Stimulated activated CD4-positive, alpha-beta T cell treated with anti-CD3 and anti-CD28 coated beads, Interleukin-12 subunit alpha, Interleukin-12 subunit beta, amount 100 ng/mL, for 48 hours (primary cell): ENCODE data around the gene LRR1.
"Not testable (repeated sequence)": the region's sequence is repeated elsewhere in the genome, so short reads cannot be mapped to it uniquely, and the experiment has no call there.

Experiments used
- DNase-seq, 3 donors: peaks; one replicate each; pipeline ENCODE4 v3.0.0-alpha.2; 2020; ENCODE audit warnings: low read depth in 2 of 3, low spot score in 1 of 3

LRR1 gene

DNA sequence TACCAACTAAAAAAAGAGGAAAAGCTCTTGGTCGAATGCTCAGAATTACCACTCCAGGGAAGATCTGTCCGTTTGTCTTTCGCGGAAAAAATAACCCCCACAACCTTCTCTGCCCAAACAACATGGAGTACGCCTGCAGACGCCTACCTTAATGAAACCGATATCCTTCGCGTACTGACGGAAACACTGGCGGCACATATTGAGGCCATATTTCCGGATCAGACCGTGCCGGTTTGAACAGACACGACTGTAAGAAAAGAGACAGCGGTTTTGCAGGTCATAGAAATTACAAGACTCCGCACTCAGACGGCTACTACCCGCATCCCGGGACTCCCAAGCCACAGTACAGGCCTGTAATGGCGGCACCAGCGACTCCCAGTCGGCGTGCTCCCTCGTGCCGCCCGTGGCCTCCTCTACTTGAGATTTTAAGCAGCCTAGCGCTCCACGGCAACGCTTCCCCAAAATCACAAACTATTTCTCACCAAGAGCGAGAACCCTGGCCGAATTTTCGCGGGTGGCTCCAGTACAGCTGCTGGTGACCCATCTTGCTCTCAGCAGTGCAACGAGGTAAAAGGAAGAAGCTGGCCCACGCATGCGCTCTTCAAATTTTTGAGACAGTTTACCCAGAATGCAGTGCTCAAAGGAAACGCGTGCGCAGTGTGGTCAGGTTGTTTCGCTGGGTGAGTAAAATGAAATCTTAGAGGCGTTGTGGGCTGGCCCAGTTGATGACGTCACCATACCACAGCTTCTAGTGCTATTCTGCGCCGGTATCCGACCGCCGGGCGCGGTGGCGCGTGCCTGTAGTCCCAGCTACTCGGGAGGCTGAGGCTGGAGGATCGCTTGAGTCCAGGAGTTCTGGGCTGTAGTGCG is 12.7 kb upstream of the LRR1 start, which contains the start of gene RPS29:
TSS of gene RPS29 (minus strand) at position 578 of the 870 bp plus-strand sequence. CDS start at position 544, 34 bp downstream.
- DNase-seq = peak; percentile 95 to 99 (median 98)

DNA sequence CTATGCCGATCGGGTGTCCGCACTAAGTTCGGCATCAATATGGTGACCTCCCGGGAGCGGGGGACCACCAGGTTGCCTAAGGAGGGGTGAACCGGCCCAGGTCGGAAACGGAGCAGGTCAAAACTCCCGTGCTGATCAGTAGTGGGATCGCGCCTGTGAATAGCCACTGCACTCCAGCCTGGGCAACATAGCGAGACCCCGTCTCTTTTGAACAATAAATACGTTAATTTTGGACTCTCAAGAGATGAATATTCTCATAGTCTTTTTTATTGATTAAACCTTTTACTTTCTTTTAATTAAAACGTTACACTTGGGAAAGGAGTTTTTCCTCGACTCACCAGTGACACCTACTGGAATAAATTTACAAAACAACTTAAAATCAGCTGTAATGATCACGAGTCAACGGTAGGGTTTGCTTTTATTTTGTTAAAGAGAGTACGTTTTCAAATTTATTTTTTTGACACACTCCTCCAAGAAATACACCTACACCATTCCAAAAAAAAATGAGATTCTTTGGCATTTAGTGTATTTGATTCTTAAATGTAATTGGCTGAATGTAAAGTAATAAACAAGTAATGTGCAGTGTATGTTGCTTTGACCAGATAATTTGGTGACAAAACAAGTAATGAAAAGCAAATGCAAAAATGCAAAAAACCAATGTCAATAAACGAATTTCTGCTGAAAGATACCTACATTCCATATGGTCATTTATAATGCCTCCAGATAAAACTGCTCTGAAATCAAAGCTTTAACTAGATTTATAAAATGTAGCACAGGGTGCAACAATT is 11.9 kb upstream of the LRR1 start:
- DNase-seq = peak in 2 of 3 donors; percentile 43 to 44

DNA sequence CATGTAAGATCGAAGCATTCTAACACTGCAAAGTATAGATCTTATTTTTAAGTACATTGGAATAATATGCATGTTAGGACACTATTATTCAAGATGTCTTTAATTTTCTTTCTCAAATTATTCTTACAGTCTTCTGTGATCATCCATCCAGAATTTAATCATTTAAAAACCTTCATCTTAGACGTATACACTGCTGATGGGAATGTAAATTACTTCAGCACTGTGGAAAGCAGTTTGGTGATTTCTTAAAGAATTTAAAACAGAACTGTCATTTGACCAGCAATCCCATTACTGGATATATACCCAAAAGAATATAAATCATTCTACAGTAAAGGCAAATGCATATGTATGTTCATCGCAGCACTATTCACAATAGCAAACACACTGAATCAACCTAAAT is 9.4 kb upstream of the LRR1 start:
- DNase-seq = no peak

DNA sequence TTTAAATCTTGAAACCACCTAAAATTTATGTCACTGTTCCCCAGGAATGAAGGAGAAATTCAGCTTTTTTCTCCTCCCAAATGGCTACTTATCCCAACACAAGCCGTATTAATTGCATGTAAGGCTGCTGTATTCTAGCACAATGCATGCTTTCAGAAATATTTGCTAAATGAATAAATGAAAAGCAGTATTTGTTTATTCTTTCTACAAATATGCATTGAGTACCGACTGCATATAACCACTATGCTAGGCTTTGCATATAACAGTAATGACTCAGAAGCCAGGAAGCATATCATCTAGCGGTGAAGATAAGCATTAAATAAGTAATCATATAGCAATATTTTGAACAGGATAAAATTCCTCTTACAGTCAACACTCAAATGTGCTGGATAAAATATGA is 5.7 kb upstream of the LRR1 start:
- no peak for DNase-seq

DNA sequence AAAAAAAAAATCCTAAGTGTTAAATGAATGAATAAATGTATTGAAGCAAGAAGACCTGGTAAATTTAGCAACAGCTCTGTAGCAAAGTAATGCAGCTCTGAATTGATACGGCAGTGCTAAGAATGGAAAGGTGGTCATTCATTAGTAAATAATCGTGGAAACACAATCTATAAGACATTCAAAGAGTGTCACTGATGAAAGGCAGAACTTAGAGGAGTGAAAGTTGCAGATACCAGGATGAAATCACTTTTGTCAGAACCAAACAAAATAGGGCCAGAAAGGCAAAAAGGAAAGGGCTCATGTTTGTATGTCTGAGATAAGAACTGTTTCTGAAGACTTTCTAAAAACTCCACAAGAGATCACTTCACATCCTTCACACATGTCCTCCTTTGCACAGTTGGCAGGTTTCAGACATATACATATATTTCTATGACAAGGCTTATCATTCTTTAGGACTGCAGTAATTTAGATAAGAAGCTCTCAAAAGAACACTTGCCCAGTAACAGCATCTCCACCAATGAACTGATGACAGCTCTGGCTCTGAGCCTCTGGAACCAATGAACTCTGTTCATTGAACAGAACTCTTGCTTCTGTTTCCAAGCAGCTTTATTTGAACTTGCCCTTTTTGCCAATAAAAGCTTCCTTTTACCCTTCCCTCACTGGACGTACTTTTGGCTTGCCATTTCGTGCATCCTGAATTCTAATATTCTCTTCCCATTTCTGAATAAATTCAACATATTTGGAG is 4.2 kb upstream of the LRR1 start:
- DNase-seq = no peak

- DNase-seq = no peak
Observed at GRCh38 chr14:49598189-49598484, 603 bp upstream of the LRR1 start.

- DNase-seq = no peak
Observed at GRCh38 chr14:49607583-49607982, 8.8 kb downstream of the LRR1 start.

GRCh38 chr14:49612251-49612650 is 13.5 kb downstream of the LRR1 start:
- no peak for DNase-seq

- no peak for DNase-seq
Observed at GRCh38 chr14:49612671-49613070, 13.9 kb downstream of the LRR1 start.

GRCh38 chr14:49614196-49614595 is 15.5 kb downstream of the LRR1 start:
- DNase-seq = no peak

DNA sequence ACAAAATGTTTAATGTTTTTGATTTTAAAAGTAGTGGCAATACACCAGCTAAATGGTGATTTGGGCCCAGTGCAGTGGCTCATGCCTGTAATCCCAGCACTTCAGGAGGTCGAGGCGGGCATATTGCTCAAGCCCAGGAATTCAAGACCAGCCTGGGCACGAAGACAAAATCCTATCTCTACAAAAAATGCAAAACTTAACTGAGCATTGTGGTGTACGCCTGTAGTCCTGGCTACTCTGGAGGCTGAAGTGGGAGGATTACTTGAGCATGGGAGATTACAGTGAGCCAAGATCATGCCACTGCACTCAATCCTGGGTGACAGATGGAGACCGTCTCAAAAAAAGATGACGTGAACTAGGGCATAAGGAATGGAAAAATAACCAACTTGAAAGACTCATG is 17.0 kb downstream of the LRR1 start:
- DNase-seq = no peak

GRCh38 chr14:49617852-49618519 is 19.2 kb downstream of the LRR1 start:
- DNase-seq = no peak

DNA sequence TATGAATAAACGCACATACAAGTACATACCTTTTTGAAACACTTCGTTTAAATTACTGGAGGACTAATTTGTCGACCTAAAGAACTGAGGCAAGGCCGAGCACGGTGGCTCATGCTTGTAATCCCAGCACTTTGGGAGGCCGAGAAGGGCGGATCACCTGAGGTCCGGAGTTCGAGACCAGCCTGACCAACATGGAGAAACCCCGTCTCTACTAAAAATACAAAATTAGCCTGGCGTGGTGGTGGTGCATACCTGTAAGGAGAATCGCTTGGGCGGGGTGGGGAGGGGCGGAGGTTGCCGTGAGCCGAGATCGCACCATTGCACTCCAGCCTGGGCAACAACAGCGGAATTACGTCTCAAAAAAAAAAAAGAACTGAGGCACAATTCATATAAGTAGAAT is 20.5 kb downstream of the LRR1 start:
- DNase-seq = not testable (repeated sequence)

- no peak for DNase-seq
Observed at GRCh38 chr14:49619730-49620129, 21.0 kb downstream of the LRR1 start.

GRCh38 chr14:49620182-49621113 is 21.7 kb downstream of the LRR1 start, which contains the start of the genes MGAT2 and RPL36AL:
Gene MGAT2 (plus strand): TSS chr14:49620799. CDS start chr14:49621269, 470 bp downstream.
Gene RPL36AL (minus strand): TSS chr14:49620626. CDS start chr14:49619104, 1,522 bp downstream.
- peak; percentile 92 to 93 (median 93) for DNase-seq

GRCh38 chr14:49621114-49621881 is 22.6 kb downstream of the LRR1 start:
- peak in 2 of 3 donors; percentile 37 to 55 for DNase-seq

DNA sequence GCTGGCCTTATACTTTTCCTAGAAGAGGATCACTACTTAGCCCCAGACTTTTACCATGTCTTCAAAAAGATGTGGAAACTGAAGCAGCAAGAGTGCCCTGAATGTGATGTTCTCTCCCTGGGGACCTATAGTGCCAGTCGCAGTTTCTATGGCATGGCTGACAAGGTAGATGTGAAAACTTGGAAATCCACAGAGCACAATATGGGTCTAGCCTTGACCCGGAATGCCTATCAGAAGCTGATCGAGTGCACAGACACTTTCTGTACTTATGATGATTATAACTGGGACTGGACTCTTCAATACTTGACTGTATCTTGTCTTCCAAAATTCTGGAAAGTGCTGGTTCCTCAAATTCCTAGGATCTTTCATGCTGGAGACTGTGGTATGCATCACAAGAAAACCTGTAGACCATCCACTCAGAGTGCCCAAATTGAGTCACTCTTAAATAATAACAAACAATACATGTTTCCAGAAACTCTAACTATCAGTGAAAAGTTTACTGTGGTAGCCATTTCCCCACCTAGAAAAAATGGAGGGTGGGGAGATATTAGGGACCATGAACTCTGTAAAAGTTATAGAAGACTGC is 23.4 kb downstream of the LRR1 start:
- DNase-seq = no peak

GRCh38 chr14:49623387-49623786 is 24.6 kb downstream of the LRR1 start:
- no peak for DNase-seq
